Caki2 (cell line): ENCODE results near the gene NFIA. TPM values are rescaled to one million over a fixed set of nuclear protein-coding genes. Genes with fewer than 3 reads are reported as not detected.

Source experiments
- DNase-seq: peaks from one replicate; pipeline ENCODE4 v3.0.0-alpha.2; 2015; ENCODE audit warnings: low read depth
- in situ Hi-C: cut with HindIII; loops from 2 replicates; pipeline ENCODE4 v1.10.0; 2016; ENCODE audit warnings: low sequenced_read_pairs, low pct_unique_long_range_greater_than_20kb, mixed read lengths
- total RNA-seq: library from RNA; depleted of rRNA; stranded (reverse); fragments of >200 nt; shearing (Covaris generic); gene quantifications from 2 replicates; pipeline ENCODE4 v1.2.3, GENCODE V29; 2014; ENCODE audit warnings: low replicate concordance

Gene NFIA
- total RNA-seq, 1 experiment from 2014 or later: 8.7 TPM

- no peak for DNase-seq
- in situ Hi-C loops: no loop called here
Measured at GRCh38 chr1:61426885-61427284, 344.5 kb downstream of the NFIA start.

DNA sequence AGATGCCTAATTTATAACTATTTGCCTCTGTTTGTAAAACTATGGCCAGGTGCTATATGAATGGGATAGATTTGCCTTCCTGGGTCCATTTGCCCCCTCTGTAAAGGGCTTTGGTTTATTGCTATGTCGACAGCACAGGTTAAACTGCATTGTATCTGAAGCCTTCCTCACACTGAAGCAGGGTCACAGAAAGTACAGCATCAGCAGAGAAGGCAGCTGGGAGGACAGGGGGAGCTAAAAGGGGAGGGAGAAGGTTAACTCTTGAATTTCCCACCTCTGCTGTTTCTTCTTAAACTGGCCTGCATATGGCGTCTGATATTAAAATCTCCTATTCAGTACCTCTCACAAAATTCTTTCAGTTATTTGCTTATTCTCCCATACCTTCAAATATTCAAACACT lies 345.1 kb downstream of the NFIA start:
- DNase-seq: no peak
- in situ Hi-C loops: no loop called here

- in situ Hi-C loops: no loop called here
- DNase-seq: no peak
Measured at GRCh38 chr1:61428146-61428545, 345.8 kb downstream of the NFIA start.

DNA sequence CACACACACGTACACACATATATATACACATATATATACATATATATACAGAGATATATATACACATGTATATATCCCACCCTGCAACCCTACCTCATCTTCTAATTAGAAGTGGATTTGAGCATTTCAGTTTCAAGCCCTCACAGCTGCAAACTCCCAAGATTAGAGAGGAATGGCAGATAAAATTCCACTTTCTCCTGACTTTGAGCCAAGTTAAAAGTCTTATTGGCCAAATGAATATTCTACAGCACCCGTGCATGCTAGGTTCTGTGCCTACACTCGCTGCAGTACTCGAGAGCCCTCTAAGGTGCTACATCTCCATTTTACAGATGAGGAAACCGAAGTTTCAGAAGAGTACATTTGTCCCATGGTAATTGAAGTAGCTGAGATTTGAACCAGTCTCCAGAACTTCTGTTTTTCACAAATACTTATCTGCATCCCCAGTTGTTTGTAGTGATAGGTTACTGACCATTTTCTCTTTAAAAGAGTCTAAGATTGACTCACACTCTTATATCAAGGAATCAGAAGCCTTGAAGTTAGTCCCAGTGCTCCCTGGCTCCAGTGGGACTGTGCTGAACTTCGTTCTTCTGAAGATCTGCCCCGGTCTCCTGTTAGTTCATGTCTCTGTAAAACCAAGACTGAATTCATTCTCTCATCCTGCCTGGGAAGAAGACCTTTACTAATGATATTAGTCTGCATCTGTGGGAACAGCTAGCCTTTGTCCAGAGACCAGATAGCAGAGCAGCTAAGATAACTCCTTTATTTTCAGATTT lies 350.4 kb downstream of the NFIA start:
- in situ Hi-C loops: no loop called here
- no peak for DNase-seq

GRCh38 chr1:61433646-61434045 lies 351.3 kb downstream of the NFIA start:
- in situ Hi-C loops: no loop called here
- no peak for DNase-seq

- in situ Hi-C loops: no loop called here
- peak; percentile 7 for DNase-seq
Measured at GRCh38 chr1:61434276-61434675, 351.9 kb downstream of the NFIA start.

- in situ Hi-C loops: no loop called here
- DNase-seq: no peak
Measured at GRCh38 chr1:61435226-61435625, 352.9 kb downstream of the NFIA start.

GRCh38 chr1:61436016-61436415 lies 353.7 kb downstream of the NFIA start:
- in situ Hi-C loops: no loop called here
- no peak for DNase-seq

DNA sequence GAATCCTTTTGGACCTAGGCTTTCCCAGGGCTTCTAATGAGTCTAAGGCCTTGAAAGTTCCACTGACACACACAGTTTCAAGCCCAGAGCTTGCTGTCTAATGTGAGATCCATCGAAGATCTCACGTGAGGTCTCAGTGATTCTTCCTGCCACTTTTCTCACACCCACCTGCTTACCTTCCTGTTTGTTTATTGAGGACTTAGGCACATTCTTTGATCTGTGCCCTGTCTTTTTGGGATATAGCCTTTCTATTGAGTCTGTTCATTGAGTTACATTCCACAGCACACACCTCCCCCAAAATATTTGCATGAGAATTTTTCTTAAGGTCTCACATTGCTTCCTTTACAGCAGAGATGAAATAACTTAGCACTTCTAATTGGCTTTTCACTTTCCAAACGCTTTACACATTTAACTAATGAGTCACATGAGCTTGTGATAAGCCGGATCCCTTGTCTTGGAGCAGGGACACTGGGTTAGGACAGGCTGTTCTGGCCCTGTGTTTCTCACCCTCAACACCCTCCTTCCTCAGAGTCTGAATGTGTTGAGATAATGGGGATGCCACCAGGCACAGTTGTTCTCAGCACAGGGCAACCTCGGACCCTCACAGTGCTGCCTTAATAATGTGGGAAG lies 354.2 kb downstream of the NFIA start:
- in situ Hi-C loops: no loop called here
- no peak for DNase-seq

GRCh38 chr1:61439234-61439633 lies 356.9 kb downstream of the NFIA start:
- in situ Hi-C loops: no loop called here

DNA sequence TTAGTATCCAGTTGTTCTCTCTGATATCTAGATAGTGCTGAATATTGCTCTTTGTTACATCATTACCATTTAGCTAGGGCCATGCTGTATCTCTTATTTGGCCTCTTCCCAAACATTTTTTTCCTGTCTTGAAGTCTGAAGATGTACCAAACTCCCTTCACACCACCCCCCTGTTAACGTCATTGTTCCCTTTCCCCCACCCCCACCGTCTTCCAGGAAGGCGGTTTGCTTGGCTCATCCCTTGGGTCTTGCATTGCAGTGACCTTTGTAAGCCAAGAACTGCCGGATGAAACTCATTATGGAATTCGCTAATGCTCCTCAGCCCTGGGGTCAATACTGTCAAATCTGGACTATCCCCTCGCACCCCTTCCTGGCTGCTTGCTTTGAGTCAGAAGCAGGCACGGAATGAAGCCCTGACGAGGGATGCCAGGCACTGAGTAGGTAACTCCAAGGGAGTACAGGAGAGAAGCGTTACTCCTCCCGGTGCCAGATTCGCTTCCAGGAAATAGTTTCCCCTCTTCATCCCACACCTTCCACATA lies 359.4 kb downstream of the NFIA start:
- DNase-seq: no peak
- in situ Hi-C loops: no loop called here

More at GRCh38 chr1:61439234-61439633, 356.9 kb downstream of the NFIA start:
- no peak for DNase-seq

GRCh38 chr1:61442544-61442943 lies 360.2 kb downstream of the NFIA start:
- in situ Hi-C loops: no loop called here

GRCh38 chr1:61444288-61444687 lies 361.9 kb downstream of the NFIA start:
- in situ Hi-C loops: no loop called here
- DNase-seq: no peak

More at GRCh38 chr1:61442544-61442943, 360.2 kb downstream of the NFIA start:
- DNase-seq: no peak

DNA sequence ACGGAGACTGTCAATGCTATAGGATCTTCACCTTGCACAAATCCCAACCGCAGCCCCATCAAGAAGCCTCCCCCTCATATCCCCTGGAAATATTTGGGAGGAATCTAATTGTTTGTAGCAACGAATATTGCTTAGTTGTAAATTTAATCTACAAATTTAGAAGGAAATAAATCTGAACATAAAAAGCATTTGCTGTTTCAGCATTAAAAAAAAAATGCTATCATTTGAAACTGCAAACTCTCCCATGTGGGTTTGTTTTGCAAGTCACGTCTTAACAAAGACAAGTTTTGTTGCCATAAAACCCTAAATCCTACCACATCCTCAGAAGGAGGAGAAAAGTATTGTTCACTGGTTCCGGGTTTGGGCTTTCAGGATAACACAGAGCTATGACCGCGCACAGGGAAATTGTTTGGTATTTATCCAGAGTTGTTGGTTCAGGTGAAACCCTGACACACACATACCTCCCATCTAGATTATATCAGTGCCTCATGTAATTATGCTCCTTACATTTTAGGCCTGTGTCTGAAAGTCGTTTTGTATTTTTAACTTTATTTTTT lies 363.0 kb downstream of the NFIA start:
- DNase-seq: no peak
- in situ Hi-C loops: no loop called here

DNA sequence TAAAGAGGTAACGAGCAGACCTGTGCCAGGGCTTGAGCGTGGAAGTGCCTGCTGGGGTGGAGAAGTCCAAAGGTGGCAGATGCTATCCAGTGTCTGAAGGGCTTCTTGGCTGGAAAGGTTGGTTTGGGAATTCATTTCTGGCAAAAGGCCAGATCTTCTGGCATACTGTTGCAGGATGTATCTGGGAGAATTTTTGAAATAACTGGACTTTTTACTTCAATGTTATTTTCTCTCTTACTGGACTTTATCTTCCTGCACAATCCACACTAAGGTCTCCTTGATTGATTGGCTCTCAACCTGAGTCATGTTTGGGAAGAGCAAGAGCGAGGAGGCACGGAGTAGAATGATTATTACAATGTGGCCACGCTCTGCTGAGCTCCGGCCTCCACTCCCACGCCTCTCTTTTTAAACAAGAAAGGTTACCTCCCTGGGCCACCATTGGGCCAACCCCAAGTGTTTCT lies 364.2 kb downstream of the NFIA start:
- DNase-seq: peak; percentile 67
- in situ Hi-C loops: no loop called here

DNA sequence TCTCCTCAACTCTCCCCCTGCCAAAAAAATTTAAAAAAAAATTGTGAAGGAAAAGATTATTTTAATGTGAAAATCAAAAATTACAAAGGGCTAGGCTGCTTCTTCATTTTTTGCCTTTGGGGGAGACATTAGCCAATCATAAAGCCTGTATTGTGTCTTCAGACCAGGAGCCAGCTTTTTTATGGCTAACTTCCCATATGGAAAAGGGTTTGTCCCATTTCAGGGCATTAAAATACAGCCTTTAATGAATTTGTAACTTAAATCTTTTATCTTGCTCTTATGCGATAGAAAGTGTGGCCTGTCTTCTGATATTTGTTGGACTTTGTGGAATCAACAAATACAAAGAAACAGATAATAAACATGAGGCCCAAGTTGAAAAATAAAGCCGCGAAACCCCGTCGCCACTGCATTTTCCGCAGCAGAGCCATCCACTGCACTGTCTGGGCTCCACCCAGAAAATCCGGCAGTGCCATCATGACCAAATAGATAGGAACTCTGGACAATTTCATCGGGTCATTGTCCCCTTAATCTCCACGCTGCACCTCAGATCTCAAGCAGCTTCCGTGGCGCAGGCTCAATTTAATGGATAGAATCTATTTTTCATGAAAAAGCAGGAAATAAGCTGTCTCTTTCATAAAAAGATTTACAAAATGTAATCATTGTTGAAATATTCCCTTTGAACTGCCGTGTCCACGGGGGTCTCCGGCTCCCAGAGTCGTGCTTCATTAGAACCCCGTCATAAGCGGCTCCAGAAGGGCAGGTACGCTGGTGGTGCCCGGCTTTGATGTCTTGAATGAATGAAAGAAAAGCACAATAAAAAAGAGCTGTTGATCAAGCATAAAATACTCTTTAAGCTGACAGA lies 365.0 kb downstream of the NFIA start:
- in situ Hi-C loops: no loop called here
- DNase-seq: no peak

- no peak for DNase-seq
- in situ Hi-C loops: no loop called here
Measured at GRCh38 chr1:61447968-61448430, 365.6 kb downstream of the NFIA start.

DNA sequence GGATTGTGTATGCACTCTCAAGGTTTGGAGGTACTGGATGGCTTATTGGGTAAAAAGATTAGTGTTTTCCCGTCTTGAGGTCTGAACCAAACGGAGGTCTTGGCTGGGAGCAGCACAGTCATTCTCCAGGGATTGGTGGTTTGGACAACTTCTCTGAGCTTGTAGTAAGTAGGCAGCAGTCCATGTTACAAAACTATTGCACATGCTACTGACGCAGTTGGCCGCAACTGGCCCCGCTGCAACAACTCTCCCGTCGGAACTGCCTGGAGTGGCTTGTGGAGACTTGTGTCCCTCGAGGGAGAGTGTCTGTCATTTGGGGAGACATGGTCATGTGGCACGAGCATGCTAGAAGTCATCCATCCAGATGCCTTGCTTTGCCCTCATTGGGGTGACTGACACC lies 366.6 kb downstream of the NFIA start:
- DNase-seq: no peak
- in situ Hi-C loops: no loop called here
